ENCODE results near the gene PRKN.

PRKN gene

GRCh38 chr6:161543684-161544309 is 1183.8 kb downstream of the PRKN start:
- no peak for DNase-seq (ENCODE audit: low read depth)
- H3K4me3 ChIP-seq (ENCODE audit: low read depth, low read length), result no peak overlapping the region
- TF ChIP-seq CTCF (IDR thresholded peaks at IDR 0.05; ENCODE audit: low read depth, low read length, missing control alignments), result no peak

GRCh38 chr6:161542346-161542980 is 1185.1 kb downstream of the PRKN start:
- no peak overlapping the region for H3K4me3 ChIP-seq (ENCODE audit: low read depth, low read length)
- TF ChIP-seq CTCF (IDR thresholded peaks at IDR 0.05; ENCODE audit: low read depth, low read length, missing control alignments), result no peak
- DNase-seq (ENCODE audit: low read depth), result no peak

GRCh38 chr6:161540532-161540931 is 1187.0 kb downstream of the PRKN start:
- H3K4me3 ChIP-seq (ENCODE audit: low read depth, low read length), result no peak overlapping the region
- no peak for DNase-seq (ENCODE audit: low read depth)
- no peak for TF ChIP-seq CTCF (IDR thresholded peaks at IDR 0.05; ENCODE audit: low read depth, low read length, missing control alignments)

- no peak overlapping the region for H3K4me3 ChIP-seq (ENCODE audit: low read depth, low read length)
- TF ChIP-seq CTCF (IDR thresholded peaks at IDR 0.05; ENCODE audit: low read depth, low read length, missing control alignments), result no peak
- no peak for DNase-seq (ENCODE audit: low read depth)
These were observed 1191.3 kb downstream of the PRKN start for GRCh38 chr6:161536224-161536630.

- no peak for TF ChIP-seq CTCF (IDR thresholded peaks at IDR 0.05; ENCODE audit: low read depth, low read length, missing control alignments)
- no peak for DNase-seq (ENCODE audit: low read depth)
- no peak overlapping the region for H3K4me3 ChIP-seq (ENCODE audit: low read depth, low read length)
These were observed 1193.2 kb downstream of the PRKN start for GRCh38 chr6:161534264-161534873.

- H3K4me3 ChIP-seq (ENCODE audit: low read depth, low read length), result no peak overlapping the region
- TF ChIP-seq CTCF (IDR thresholded peaks at IDR 0.05; ENCODE audit: low read depth, low read length, missing control alignments), result no peak
- no peak for DNase-seq (ENCODE audit: low read depth)
These were observed 1194.3 kb downstream of the PRKN start for GRCh38 chr6:161533266-161533665.

All from GM12864 (cell line).